ENCODE measurements around the gene ZNF140.

- TF ChIP-seq CTCF (IDR thresholded peaks at IDR 0.05) (no peak), POLR2A (IDR thresholded peaks at IDR 0.05) (no peak)
These were observed 26.4 kb downstream of the ZNF140 start for GRCh38 chr12:133107121-133107520.
